ENCODE results near the gene CHRNA9.

Gene CHRNA9

DNA sequence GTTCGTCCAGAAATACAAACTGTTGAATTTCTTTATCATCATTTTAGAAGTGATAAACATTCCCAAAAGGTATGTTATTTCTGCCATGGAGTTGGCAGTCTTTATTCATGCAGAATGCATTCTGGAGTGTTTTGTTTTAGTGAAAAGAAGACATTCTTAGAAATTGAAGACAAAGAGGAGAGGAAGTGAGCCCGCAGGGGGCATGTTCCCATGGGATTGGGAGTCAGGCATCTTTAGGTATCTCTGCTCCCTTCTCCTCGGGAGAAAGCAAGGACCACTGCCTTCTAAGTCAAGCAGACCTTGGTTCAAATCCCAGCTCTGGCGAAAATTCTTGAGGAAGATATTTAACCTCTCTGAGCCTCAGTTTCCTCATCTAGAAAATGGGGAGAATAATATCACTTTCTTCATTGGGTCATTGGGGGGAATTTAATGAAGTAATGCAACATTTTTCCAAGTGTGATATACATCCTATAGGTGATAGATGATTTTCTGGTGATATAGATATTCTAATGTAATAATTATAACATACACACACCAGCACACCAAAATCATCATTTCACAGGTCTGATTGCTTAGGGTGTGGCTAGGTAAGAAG is 26.5 kb upstream of the CHRNA9 start:
- DNase-seq (ENCODE audit: low read depth in 3 of 3): no peak

GRCh38 chr4:40309250-40309774 is 25.8 kb upstream of the CHRNA9 start:
- peak; percentile 84 to 90 (median 87) for DNase-seq (ENCODE audit: low read depth in 3 of 3)

DNA sequence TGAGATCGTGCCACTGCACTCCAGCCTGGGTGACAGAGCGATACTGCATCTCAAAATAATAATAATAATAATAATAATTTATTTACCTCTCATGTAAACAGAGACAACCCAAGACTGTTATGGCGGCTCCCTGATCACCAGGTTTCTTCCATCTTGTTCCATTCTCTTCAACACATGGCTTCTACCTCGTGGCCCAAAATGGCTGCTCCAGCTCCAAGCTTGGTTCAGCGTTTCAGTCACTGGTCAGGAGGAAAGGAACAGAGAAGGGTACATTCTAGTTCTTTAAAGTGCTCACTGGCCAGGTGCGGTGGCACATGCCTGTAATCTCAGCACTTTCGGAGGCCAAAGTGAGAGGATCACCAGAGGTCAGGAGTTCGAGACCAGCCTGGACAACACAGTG is 24.9 kb upstream of the CHRNA9 start:
- DNase-seq (ENCODE audit: low read depth in 3 of 3): no peak

GRCh38 chr4:40311811-40312346 is 23.3 kb upstream of the CHRNA9 start:
- DNase-seq (ENCODE audit: low read depth in 3 of 3): no peak

DNA sequence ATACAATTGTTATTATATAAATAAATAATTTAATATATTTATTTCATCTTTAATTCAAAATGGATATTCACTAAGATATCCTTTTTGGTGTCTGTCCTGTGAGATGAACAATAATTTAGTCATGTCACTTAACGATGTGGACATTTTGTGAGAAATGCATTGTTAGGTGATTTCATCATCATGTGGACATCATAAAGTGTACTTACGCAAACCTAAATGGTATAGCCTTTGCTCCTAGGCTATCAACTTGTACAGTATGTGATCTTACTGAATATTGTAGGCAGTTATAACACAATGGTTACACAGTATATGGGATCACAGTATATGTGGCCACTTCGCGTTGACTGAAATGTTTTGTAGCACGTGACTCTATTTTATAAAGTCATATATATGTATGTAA is 20.2 kb upstream of the CHRNA9 start:
- no peak for DNase-seq (ENCODE audit: low read depth in 3 of 3)

DNA sequence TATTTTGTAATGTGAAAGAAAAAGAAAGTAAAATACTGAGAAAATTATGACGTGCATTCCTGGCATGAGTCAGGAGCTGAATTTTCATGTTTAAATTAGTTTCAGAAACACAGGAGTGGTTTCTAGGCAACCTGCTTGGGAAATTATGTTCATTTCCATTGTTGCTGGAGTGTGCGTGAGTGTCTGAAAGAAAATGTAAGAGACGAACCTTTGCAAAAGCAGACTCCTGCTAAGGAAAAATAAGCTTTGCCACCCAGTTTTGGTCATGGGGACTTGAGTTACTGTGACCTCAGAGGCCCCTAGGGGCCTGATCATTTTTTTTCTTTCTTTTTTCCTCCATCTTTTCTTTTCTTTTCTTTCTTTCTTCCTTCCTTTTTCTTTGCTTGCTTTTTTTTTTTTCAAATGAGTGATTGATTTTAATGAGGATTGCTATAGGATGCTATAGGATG is 18.8 kb upstream of the CHRNA9 start:
- no peak for DNase-seq (ENCODE audit: low read depth in 3 of 3)

DNA sequence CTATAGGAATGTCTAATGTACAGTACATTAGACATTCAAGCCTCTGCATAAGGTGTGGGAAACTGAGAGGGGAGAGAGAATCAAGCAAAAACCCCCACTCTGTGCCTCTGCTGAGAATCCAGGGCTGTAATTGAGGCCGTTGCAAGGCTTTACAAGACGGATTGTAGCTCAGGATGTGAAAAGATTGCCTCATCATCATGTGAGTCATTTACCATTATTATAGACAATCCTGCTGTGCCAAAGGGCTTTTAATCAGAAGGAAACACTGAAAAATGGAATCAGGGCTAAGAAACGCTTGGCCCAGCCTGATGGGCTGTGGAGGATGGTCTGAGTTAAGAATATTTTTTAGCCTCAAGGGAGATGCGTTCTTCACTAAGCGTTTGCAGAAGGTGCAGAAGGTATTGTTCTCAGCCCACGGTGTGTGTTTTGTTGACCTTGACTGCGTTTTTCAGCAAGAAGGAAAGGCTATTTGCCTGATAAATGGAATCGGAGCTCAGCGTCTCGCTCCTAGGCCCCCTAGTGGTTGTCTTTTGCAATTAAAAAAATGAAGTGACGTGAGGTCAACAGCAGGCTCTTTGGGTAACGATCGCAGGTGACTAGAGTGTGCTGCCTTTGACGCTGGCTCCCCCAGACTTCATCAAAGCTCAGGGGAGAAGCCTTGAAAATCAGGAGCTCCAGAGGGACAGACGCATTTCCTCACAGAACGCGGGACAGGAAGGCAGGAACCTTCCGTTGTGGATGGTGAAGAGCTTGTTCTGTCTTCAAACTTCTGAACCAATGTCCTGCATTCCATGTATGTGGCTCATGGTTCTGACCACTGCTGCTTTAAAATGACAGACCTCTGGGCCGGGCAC is 18.1 kb upstream of the CHRNA9 start:
- DNase-seq (ENCODE audit: low read depth in 3 of 3): peak in 2 of 3 experiments; percentile 41 to 46

GRCh38 chr4:40317916-40318658 is 17.0 kb upstream of the CHRNA9 start:
- DNase-seq (ENCODE audit: low read depth in 3 of 3): no peak

- no peak for DNase-seq (ENCODE audit: low read depth in 3 of 3)
Measured at GRCh38 chr4:40321574-40322275, 13.4 kb upstream of the CHRNA9 start.

- no peak for DNase-seq (ENCODE audit: low read depth in 3 of 3)
Measured at GRCh38 chr4:40322811-40323210, 12.3 kb upstream of the CHRNA9 start.

- DNase-seq (ENCODE audit: low read depth in 3 of 3): no peak
Measured at GRCh38 chr4:40323866-40324265, 11.3 kb upstream of the CHRNA9 start.

GRCh38 chr4:40325406-40326019 is 9.6 kb upstream of the CHRNA9 start:
- peak in 2 of 3 experiments; percentile 40 to 45 for DNase-seq (ENCODE audit: low read depth in 3 of 3)

DNA sequence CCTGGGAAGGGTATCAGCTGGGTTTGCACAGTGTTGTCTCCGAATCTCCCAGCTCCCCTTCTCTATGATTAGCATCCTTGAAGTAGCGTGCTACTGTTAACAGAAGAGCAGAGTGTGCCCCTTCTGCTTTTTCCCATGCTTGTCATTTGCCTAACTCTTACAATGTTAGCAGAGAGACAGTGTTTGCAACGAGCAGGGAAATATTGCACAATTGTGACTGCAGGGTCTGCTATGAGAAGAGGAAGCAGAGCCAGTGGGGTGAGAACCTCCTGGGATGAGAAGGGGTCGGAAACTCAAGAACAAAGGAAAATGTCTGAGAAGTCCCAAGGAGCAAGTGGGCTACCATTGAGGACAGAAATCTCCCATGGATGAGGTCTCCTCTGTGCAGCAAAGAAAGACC is 7.8 kb upstream of the CHRNA9 start:
- no peak for DNase-seq (ENCODE audit: low read depth in 3 of 3)

DNA sequence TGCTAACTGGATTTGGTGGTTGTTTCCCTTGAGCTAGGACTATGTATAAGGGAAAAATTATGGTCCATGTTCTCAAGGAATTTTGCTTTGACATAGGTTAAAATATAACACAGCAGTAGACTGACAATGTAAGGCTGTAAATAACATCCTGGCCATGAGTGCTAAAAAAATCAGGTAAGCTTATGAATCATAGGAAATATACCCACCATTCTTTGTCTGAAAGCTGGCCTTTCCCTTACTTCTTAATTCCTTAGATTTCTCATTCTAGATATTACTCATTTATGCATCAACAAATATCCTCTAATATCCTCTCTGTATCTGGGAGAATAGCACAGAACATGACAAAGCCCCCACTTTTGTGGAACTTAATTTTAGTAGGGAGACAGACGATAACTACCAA is 6.8 kb upstream of the CHRNA9 start:
- DNase-seq (ENCODE audit: low read depth in 3 of 3): no peak

- DNase-seq (ENCODE audit: low read depth in 3 of 3): no peak
Measured at GRCh38 chr4:40329805-40330204, 5.3 kb upstream of the CHRNA9 start.

GRCh38 chr4:40330536-40330935 is 4.6 kb upstream of the CHRNA9 start:
- no peak for DNase-seq (ENCODE audit: low read depth in 3 of 3)

DNA sequence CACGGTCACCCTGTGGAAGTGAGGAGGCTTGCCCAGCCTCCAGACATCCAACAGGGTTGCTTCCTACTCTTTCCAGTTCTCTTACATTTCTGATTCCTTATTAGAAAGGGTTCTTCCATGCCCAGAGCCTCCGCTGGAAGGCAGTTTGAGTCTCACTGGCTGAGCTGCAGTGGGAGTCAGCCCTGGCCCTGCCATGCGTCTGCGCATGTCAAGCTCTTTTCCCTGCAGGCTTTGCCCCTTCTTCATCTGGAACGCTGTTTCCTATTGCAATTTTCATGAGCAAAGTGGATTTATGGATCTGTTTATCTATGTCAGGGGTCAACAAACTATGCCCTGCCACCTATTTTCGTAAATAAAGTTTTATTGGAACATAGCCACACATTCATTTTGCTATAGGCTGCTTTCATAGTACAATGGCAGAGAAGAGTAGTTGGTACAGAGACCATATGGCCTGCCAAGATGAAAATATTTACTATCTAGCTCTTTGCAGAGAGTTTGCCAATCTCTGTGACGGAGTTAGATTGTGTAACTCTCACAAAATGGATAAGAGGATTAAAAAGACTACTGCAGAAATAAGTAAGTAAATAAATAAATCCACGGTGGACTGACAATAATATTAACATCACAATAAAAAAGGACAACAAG is 3.9 kb upstream of the CHRNA9 start:
- no peak for DNase-seq (ENCODE audit: low read depth in 3 of 3)

DNA sequence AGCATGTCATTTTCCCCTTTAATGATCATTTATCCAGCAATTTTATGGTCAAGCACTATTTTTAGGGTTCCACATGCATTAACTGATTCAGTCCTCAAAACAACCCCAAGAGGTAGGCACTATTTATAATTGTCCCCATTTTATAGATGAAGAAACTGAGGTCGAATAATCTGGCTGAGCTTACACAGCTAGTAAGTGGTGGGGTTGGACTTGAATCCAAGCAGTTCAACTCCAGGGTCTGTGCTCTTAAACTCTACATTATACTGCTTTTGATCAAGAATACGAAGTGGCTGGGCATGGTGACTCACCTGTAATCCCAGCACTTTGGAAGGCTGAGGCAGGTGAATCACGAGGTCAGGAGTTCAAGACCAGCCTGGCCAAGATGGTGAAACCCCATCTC is 3.2 kb upstream of the CHRNA9 start:
- DNase-seq (ENCODE audit: low read depth in 3 of 3): no peak

DNA sequence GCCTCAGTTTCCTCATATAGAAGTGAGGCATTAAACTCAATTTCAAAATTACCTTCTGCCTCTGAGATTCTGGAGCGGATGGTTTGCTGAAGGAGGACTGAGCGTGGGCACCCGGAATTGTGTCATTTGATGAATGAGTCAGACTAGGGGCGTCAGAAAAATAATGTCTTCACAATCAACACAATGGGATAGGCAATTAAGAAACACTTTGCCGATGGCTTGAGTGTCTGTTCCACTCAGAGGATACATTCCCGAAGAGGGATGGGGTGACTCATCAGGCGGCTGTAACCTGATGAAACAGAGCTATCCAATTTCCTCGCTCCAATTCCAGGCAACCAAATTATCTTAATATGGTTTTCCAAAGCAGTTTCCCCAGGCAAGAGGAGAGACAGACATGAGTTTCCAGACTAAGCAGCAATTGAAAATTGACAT is 1.2 kb upstream of the CHRNA9 start:
- no peak for DNase-seq (ENCODE audit: low read depth in 3 of 3)

DNA sequence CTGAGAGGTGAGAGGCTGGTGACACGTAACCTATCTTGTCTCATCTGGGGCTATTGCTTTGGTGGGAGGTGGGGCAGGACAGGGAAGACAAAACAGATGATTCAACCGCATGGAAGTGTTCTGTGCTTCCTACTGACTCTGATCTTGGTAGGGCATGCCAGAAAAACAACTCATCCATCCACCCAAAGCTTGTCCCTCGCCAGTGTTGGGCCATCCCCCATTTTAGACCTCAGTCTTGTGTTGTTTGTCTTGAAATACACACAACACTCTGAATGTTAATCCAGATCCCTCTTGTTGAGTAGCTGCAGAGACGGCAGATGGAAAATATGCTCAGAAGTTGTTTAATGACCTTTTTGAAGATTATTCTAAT is 377 bp downstream of the CHRNA9 start:
- DNase-seq (ENCODE audit: low read depth in 3 of 3): no peak

DNA sequence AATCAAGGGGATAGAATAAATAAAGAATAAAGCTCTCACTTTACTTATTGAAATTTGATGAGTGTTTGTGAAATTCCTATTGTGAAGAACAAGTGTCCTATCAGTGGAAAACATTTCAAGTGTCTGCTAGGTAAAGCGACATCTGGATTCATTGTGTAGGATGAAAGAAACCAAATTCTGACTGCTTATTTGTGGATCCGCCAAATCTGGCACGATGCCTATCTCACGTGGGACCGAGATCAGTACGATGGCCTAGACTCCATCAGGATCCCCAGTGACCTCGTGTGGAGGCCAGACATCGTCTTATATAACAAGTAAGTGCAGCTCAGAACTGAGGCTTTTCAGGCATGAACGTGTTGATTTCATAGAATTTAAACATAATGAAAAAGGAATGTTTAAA is 1.9 kb downstream of the CHRNA9 start:
- DNase-seq (ENCODE audit: low read depth in 3 of 3): no peak
